ENCODE data around the gene BCAS3.
"Not testable (repeated sequence)": the region's sequence is repeated elsewhere in the genome, so short reads cannot be mapped to it uniquely, and the experiment has no call there.

The BCAS3 gene

GRCh38 chr17:60671482-60671881 is 6.2 kb upstream of the BCAS3 start:
- DNase-seq (ENCODE audit: insufficient read length, low spot score): no peak
- no peak for FAIRE-seq

- DNase-seq (ENCODE audit: insufficient read length, low spot score); FAIRE-seq: not testable (repeated sequence)
Measured at GRCh38 chr17:60674637-60675036, 3.0 kb upstream of the BCAS3 start.

- no peak for DNase-seq (ENCODE audit: insufficient read length, low spot score)
- FAIRE-seq: no peak
Measured at GRCh38 chr17:60675997-60676396, 1.7 kb upstream of the BCAS3 start.

- no peak for DNase-seq (ENCODE audit: insufficient read length, low spot score)
Measured at GRCh38 chr17:60676758-60677307, 818 bp upstream of the BCAS3 start.

GRCh38 chr17:60678118-60678444 is 430 bp downstream of the BCAS3 start:
- no peak for FAIRE-seq
- DNase-seq (ENCODE audit: insufficient read length, low spot score): peak; percentile 29

More at GRCh38 chr17:60676758-60677307, 818 bp upstream of the BCAS3 start:
- no peak for FAIRE-seq

GRCh38 chr17:60679287-60679686 is 1.6 kb downstream of the BCAS3 start:
- DNase-seq (ENCODE audit: insufficient read length, low spot score) (no peak), FAIRE-seq (no peak)

GRCh38 chr17:60680754-60681153 is 3.1 kb downstream of the BCAS3 start:
- FAIRE-seq (no peak), DNase-seq (ENCODE audit: insufficient read length, low spot score) (no peak)

GRCh38 chr17:60685437-60685836 is 7.8 kb downstream of the BCAS3 start:
- FAIRE-seq (no peak), DNase-seq (ENCODE audit: insufficient read length, low spot score) (no peak)

GRCh38 chr17:60695960-60696359 is 18.3 kb downstream of the BCAS3 start:
- peak; percentile 63 for FAIRE-seq
- no peak for DNase-seq (ENCODE audit: insufficient read length, low spot score)

- DNase-seq (ENCODE audit: insufficient read length, low spot score) (no peak), FAIRE-seq (no peak)
Measured at GRCh38 chr17:60699090-60699489, 21.4 kb downstream of the BCAS3 start.

GRCh38 chr17:60704170-60704569 is 26.5 kb downstream of the BCAS3 start:
- no peak for DNase-seq (ENCODE audit: insufficient read length, low spot score)
- no peak for FAIRE-seq

- DNase-seq (ENCODE audit: insufficient read length, low spot score) (no peak), FAIRE-seq (peak; percentile 46)
Measured at GRCh38 chr17:60712675-60713074, 35.0 kb downstream of the BCAS3 start.

- no peak for DNase-seq (ENCODE audit: insufficient read length, low spot score)
- FAIRE-seq: peak; percentile 42
Measured at GRCh38 chr17:60713608-60714007, 36.0 kb downstream of the BCAS3 start.

GRCh38 chr17:60716766-60717165 is 39.1 kb downstream of the BCAS3 start:
- FAIRE-seq (no peak), DNase-seq (ENCODE audit: insufficient read length, low spot score) (no peak)

GRCh38 chr17:60717814-60718213 is 40.2 kb downstream of the BCAS3 start:
- FAIRE-seq (no peak), DNase-seq (ENCODE audit: insufficient read length, low spot score) (no peak)

GRCh38 chr17:60720763-60721531 is 43.3 kb downstream of the BCAS3 start:
- peak; percentile 84 for FAIRE-seq
- DNase-seq (ENCODE audit: insufficient read length, low spot score): peak; percentile 79

GRCh38 chr17:60724647-60725046 is 47.0 kb downstream of the BCAS3 start:
- FAIRE-seq (no peak), DNase-seq (ENCODE audit: insufficient read length, low spot score) (no peak)

- FAIRE-seq (peak; percentile 23), DNase-seq (ENCODE audit: insufficient read length, low spot score) (no peak)
Measured at GRCh38 chr17:60729854-60730253, 52.2 kb downstream of the BCAS3 start.

- no peak for DNase-seq (ENCODE audit: insufficient read length, low spot score)
- FAIRE-seq: no peak
Measured at GRCh38 chr17:60730273-60730672, 52.6 kb downstream of the BCAS3 start.

- DNase-seq (ENCODE audit: insufficient read length, low spot score) (no peak), FAIRE-seq (no peak)
Measured at GRCh38 chr17:60738287-60738686, 60.6 kb downstream of the BCAS3 start.

- FAIRE-seq: no peak
- DNase-seq (ENCODE audit: insufficient read length, low spot score): no peak
Measured at GRCh38 chr17:60740584-60740983, 62.9 kb downstream of the BCAS3 start.

- DNase-seq (ENCODE audit: insufficient read length, low spot score): no peak
- no peak for FAIRE-seq
Measured at GRCh38 chr17:60741031-60741430, 63.4 kb downstream of the BCAS3 start.

GRCh38 chr17:60743282-60743681 is 65.6 kb downstream of the BCAS3 start:
- FAIRE-seq: no peak
- DNase-seq (ENCODE audit: insufficient read length, low spot score): no peak

Measured in HTR-8/SVneo (cell line).